GM18517 (cell line): ENCODE data around the gene PSMD1.
A peak's percentile ranks its signal among the peaks of the same experiment; 100 is the strongest.

Experiments used
- ATAC-seq: cut with Tn5 transposase; IDR thresholded peaks from one replicate; pipeline ENCODE4 v1.9.1; 2021; ENCODE audit warnings: mild to moderate bottlenecking, moderate library complexity; ENCODE audit not compliant: unreplicated experiment

PSMD1 gene

GRCh38 chr2:231198291-231199173 is 141.9 kb downstream of the PSMD1 start, which contains the start of gene ARMC9:
Gene ARMC9 (plus strand): TSS chr2:231198631. CDS start chr2:231206239, 7,608 bp downstream.
- ATAC-seq, result peak; percentile 92

GRCh38 chr2:231199219-231199618 is 142.6 kb downstream of the PSMD1 start:
- no peak for ATAC-seq

GRCh38 chr2:231200805-231201474 is 144.3 kb downstream of the PSMD1 start:
- ATAC-seq, result no peak

- ATAC-seq, result no peak
Observed at GRCh38 chr2:231201475-231201814, 144.8 kb downstream of the PSMD1 start.

- no peak for ATAC-seq
Observed at GRCh38 chr2:231203087-231203486, 146.4 kb downstream of the PSMD1 start.

GRCh38 chr2:231204146-231204545 is 147.5 kb downstream of the PSMD1 start:
- ATAC-seq, result no peak

GRCh38 chr2:231204581-231204980 is 147.9 kb downstream of the PSMD1 start:
- ATAC-seq, result no peak

- no peak for ATAC-seq
Observed at GRCh38 chr2:231207734-231208133, 151.1 kb downstream of the PSMD1 start.

- no peak for ATAC-seq
Observed at GRCh38 chr2:231210782-231211181, 154.1 kb downstream of the PSMD1 start.

GRCh38 chr2:231211486-231211885 is 154.8 kb downstream of the PSMD1 start:
- ATAC-seq, result no peak

- no peak for ATAC-seq
Observed at GRCh38 chr2:231212329-231212845, 155.7 kb downstream of the PSMD1 start.

- ATAC-seq, result no peak
Observed at GRCh38 chr2:231213931-231214642, 157.4 kb downstream of the PSMD1 start.

GRCh38 chr2:231218366-231218765 is 161.7 kb downstream of the PSMD1 start:
- ATAC-seq, result no peak

- no peak for ATAC-seq
Observed at GRCh38 chr2:231219289-231219688, 162.6 kb downstream of the PSMD1 start.

- no peak for ATAC-seq
Observed at GRCh38 chr2:231221761-231222160, 165.1 kb downstream of the PSMD1 start.
